GM12864 (cell line): ENCODE data around the gene THEMIS2.
A peak's percentile ranks its signal among the peaks of the same experiment; 100 is the strongest.
"Not testable (repeated sequence)": the region's sequence is repeated elsewhere in the genome, so short reads cannot be mapped to it uniquely, and the experiment has no call there.

ENCODE experiments used
- DNase-seq: peaks from one replicate; pipeline ENCODE4 v3.0.0-alpha.2; 2011; ENCODE audit warnings: low read depth
- H3K4me3 ChIP-seq: 2 replicates; pipeline ENCODE4 v1.5.1; 2011; ENCODE audit warnings: mild to moderate bottlenecking, low read depth, low read length, control low read depth
- CTCF ChIP-seq: IDR thresholded peaks from 2 replicates; pipeline ENCODE4 v1.5.1; 2011; ENCODE audit warnings: low read depth, mild to moderate bottlenecking, moderate library complexity, low read length, control low read depth, inconsistent platforms; ENCODE audit errors: missing control alignments

Gene THEMIS2

DNA sequence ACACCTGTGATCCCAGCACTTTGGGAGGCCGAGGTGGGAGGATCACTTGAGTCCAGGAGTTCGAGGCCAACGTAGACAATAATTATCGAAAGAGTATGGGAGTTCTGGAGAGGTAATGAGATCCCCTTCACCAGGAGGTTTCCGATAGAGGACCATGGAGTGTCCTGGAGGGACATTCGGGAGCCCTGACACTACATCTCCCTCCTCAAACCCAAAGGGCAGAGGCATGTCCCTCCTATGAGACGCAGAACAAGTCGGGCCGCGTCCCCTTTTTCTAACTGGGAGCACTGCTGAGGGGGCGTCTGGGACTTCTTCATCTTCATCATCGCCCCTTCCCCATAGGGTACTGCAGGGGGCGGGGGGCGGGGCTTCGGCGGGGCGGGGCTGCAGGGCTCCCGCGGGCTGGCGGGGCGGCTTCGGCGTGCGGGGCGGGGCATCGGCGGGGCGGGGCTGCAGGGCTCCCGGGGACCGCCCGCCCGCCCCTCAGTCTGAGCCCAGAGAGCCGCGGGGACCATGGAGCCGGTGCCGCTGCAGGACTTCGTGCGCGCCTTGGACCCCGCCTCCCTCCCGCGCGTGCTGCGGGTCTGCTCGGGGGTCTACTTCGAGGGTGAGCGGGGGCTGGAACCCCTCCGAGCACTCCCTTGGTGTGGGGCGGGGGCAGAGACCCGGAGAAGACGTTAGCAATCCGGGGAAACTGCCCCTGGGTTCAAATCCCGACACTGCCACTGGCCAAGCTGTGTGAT, at the start of gene THEMIS2:
THEMIS2 (plus strand) TSS at position 486 of the 743 bp plus-strand sequence; CDS start at position 514, 28 bp downstream.
- no peak for DNase-seq
- TF ChIP-seq CTCF: no peak
- peak within 1 kb of the TSS; percentile 72 for H3K4me3 ChIP-seq

- no peak for DNase-seq
- TF ChIP-seq CTCF: no peak
- no peak overlapping the region for H3K4me3 ChIP-seq
These were observed 48.6 kb upstream of the THEMIS2 start for GRCh38 chr1:27823784-27824183.

DNA sequence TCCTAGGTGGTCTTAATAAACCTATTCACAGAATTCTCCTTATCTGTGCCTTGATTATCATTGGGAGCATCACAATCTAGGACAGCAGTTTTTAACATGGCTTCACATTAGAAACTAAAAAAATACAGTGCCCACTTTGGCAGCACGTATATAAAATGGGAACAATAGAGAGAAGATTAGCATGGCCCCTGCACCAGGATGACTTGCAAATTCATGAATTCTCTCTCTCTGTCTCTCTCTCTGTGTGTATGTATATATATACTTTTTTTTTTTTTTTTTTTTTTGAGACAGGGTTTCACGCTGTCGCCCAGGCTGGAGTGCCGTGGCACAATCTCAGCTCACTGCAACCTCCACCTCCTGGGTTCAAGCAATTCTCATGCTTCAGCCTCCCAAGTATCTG, 47.9 kb upstream of the THEMIS2 start:
- TF ChIP-seq CTCF: no peak
- no peak for DNase-seq
- no peak overlapping the region for H3K4me3 ChIP-seq

- DNase-seq: not testable (repeated sequence)
- H3K4me3 ChIP-seq: peak overlapping the region; percentile 90; the same call in 1 of the 2 replicates
These were observed 42.9 kb upstream of the THEMIS2 start for GRCh38 chr1:27829339-27829960.

DNA sequence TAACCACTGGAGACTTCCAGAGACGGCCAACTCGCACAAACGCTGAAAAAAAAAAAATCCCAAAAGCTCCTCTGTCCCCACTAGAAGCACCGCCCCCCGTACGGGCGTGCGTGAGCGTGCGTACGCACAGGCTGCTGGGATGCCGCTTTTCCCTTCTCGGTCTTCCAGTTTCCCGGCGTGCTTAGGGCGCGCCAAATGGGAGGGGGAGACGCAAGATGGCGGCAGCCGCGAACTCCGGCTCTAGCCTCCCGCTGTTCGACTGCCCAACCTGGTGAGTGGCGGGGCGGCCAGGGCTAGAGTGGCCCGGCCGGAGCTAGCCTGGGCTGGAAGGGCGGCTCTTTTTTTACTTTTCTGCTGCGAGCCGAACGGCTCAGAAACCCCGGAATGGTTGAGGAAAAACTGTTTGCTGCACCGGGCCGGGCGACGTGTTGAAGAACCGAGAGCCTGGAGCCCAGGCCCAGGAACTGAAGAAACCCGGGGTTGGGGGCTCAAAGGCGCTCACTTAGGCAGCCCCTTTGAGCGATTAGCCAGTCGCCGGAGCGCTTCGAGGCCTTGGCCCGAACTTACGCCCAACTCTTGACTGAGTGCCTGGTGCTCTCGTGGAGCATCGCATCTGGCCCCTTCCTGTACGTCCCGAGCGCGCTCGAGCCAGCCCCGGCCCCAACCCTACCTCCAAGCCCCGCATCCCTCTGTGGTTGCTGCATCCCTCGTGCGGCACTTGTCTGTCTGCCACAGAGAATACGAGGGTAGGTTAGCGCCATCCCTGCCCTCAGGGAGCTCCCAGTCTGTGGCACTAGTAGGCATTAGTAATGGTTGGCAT, 41.5 kb upstream of the THEMIS2 start, which contains the start of gene PPP1R8:
PPP1R8 (plus strand) TSS at position 162 of the 820 bp plus-strand sequence; CDS start at position 216, 54 bp downstream.
- DNase-seq: peak; percentile 86
- TF ChIP-seq CTCF: no peak
- H3K4me3 ChIP-seq: peak within 1 kb of the TSS; percentile 90

DNA sequence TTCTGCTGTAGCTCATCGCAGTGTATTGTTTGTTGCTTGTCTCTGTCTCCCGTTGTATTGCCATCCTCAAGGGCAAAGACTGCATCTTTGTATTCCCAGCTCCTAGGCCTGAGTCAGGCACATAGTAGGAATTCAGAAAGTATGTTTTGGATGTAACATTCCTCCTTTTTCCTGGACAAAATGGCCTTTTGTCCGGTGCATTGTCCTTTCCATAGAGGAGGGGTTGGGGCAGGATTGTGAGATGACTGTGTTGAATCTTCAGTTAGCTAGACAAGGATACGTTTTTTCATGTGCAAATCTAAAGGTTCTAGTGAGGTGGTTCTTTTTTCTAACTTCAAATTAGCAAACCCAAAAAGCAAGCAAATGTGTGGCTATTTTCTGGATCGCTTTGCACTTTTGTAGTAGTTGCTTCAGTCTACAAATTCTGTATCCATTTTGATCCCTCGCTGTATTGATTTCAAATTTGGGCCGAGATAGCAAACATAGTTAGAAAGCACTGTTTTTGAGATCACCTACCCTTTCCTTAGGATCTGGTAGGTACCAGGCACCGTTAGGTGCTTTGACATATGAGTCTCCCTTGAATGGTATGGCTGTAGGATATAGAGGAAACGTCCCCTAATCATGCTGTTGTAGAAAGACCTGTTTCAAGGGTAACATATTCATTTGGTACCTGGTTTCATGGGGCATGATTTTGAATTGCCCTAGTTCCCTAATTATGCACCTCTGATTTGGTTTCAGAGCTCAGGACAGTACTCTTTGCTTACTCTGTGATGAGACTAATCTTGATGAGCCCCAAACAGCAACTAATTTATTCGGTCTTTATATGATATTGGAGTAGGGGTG, 40.6 kb upstream of the THEMIS2 start:
- H3K4me3 ChIP-seq: peak overlapping the region; percentile 90
- DNase-seq: no peak
- no peak for TF ChIP-seq CTCF

DNA sequence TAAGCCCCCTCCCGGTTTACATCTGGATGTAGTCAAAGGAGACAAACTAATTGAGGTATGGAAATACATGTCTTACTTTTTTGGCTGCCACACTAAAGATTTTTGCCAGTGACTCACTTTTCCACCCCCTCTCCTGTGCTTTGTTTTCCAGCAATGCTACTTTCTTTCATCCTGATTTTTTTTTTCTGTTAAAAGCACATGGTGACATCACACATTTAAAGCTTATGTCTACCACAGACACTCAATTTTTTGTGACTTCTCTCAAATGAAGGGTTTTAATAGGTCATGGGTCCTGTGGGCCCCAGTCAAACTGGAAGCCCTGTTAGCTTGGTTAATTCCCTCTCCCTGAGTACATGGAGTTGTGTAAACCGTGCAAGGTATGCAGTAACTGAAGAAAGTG, 39.6 kb upstream of the THEMIS2 start:
- H3K4me3 ChIP-seq: no peak overlapping the region

More for the DNA sequence above, 39.6 kb upstream of the THEMIS2 start:
- DNase-seq: no peak
- no peak for TF ChIP-seq CTCF
